HepG2 (cell line): ENCODE results near the gene HPD. TPM values are rescaled to one million over a fixed set of nuclear protein-coding genes. Genes with fewer than 3 reads are reported as not detected.

Source experiments
- BORCS8-MEF2B ChIP-seq: sonication (generic); formaldehyde crosslinking; IDR thresholded peaks from 2 replicates; pipeline ENCODE4 v1.8.0; 2022; ENCODE audit warnings: mild to moderate bottlenecking, missing genetic modification reagents
- ESRRA ChIP-seq: sonication (generic); formaldehyde crosslinking; IDR thresholded peaks from 2 replicates; pipeline ENCODE4 v1.5.1; 2020; ENCODE audit warnings: mild to moderate bottlenecking, low read depth, missing genetic modification reagents
- KDM4B ChIP-seq: sonication (generic); formaldehyde crosslinking; IDR thresholded peaks from 2 replicates; pipeline ENCODE4 v1.4.0; 2020; ENCODE audit warnings: missing genetic modification reagents
- LCORL ChIP-seq, 2 experiments: fragments of 450-650 bp in 1 of 2; sonication (generic) in 1 of 2; formaldehyde crosslinking in 1 of 2; IDR thresholded peaks; 2 replicates each; pipeline versions ENCODE4 v1.5.0 to v1.6.1; 2017 to 2020; ENCODE audit warnings: antibody characterized with exemption in 1 of 2, missing genetic modification reagents in 1 of 2
- MTA3 ChIP-seq: sonication (generic); formaldehyde crosslinking; IDR thresholded peaks from 2 replicates; pipeline ENCODE4 v1.4.0; 2020; ENCODE audit warnings: missing genetic modification reagents
- NFE2L1 ChIP-seq: sonication (generic); formaldehyde crosslinking; IDR thresholded peaks from 2 replicates; pipeline ENCODE4 v1.4.0; 2020; ENCODE audit warnings: missing genetic modification reagents, mild to moderate bottlenecking, borderline replicate concordance
- TFE3 ChIP-seq: IDR thresholded peaks from 2 replicates; pipeline ENCODE4 v1.6.1; 2016
- THAP11 ChIP-seq: IDR thresholded peaks from 2 replicates; pipeline ENCODE4 v1.6.1; 2016; ENCODE audit warnings: missing biosample characterization, missing genetic modification reagents
- ZFP90 ChIP-seq: sonication (generic); formaldehyde crosslinking; IDR thresholded peaks from 2 replicates; pipeline ENCODE4 v1.8.0; 2022; ENCODE audit warnings: missing genetic modification reagents, mild to moderate bottlenecking, inconsistent platforms, borderline replicate concordance
- ZNF20 ChIP-seq: sonication (generic); formaldehyde crosslinking; IDR thresholded peaks from 2 replicates; pipeline ENCODE4 v1.4.0; 2020; ENCODE audit warnings: mild to moderate bottlenecking, moderate library complexity, missing genetic modification reagents
- ZNF333 ChIP-seq: sonication (generic); formaldehyde crosslinking; IDR thresholded peaks from 2 replicates; pipeline ENCODE4 v1.4.0; 2020; ENCODE audit warnings: mild to moderate bottlenecking, missing genetic modification reagents, borderline replicate concordance
- ZNF34 ChIP-seq: sonication (generic); formaldehyde crosslinking; IDR thresholded peaks from 2 replicates; pipeline ENCODE4 v1.4.0; 2020; ENCODE audit warnings: mild to moderate bottlenecking, missing genetic modification reagents, borderline replicate concordance
- ZNF451 ChIP-seq: sonication (generic); formaldehyde crosslinking; IDR thresholded peaks from 2 replicates; pipeline ENCODE4 v1.5.0; 2020; ENCODE audit warnings: mild to moderate bottlenecking, missing genetic modification reagents
- ZNF598 ChIP-seq: sonication (generic); formaldehyde crosslinking; IDR thresholded peaks from 2 replicates; pipeline ENCODE4 v1.5.1; 2020; ENCODE audit warnings: mild to moderate bottlenecking, missing genetic modification reagents, borderline replicate concordance
- ZNF776 ChIP-seq: sonication (generic); formaldehyde crosslinking; IDR thresholded peaks from 2 replicates; pipeline ENCODE4 v1.4.0; 2020; ENCODE audit warnings: mild to moderate bottlenecking, missing genetic modification reagents
- polyA plus RNA-seq, 8 experiments: library from polyadenylated mRNA; depleted of rRNA in 3 of 8; stranded (reverse) in 7 of 8; unstranded in 1 of 8; fragments of >200 nt; fragmentation: Illumina TruSeq in 4 of 8; extraction: Trizol in 4 of 8; gene quantifications; 2 replicates each; pipeline versions ENCODE4 v1.2.1 to v1.2.3, GENCODE V29; 2011 to 2016; ENCODE audit warnings: low read depth in 4 of 8, missing spikeins in 1 of 8, mixed read lengths in 1 of 8; ENCODE audit not compliant: insufficient read depth in 1 of 8
- total RNA-seq, 5 experiments: library from RNA; depleted of rRNA; stranded (reverse); fragments of >200 nt; fragmentation: Illumina TruSeq; extraction: Trizol; gene quantifications; 2 replicates each; pipeline ENCODE4 v1.2.3, GENCODE V29; 2016; ENCODE audit warnings: low read depth in 1 of 5
- TF ChIP-seq, protein P1 (sequence below): sonication (generic); formaldehyde crosslinking; IDR thresholded peaks from 2 replicates; pipeline ENCODE4 v1.4.0; 2020; ENCODE audit warnings: missing genetic modification reagents, borderline replicate concordance
- TF ChIP-seq, protein P2 (sequence below): sonication (generic); formaldehyde crosslinking; IDR thresholded peaks from 2 replicates; pipeline ENCODE4 v1.4.0; 2020; ENCODE audit warnings: mild to moderate bottlenecking, missing genetic modification reagents

HPD gene
- total and polyA plus RNA-seq, 2 of the 13 experiments (the other 11 are each of a cell fraction or from before 2014, with no cell fraction given): 120 to 195 TPM

DNA sequence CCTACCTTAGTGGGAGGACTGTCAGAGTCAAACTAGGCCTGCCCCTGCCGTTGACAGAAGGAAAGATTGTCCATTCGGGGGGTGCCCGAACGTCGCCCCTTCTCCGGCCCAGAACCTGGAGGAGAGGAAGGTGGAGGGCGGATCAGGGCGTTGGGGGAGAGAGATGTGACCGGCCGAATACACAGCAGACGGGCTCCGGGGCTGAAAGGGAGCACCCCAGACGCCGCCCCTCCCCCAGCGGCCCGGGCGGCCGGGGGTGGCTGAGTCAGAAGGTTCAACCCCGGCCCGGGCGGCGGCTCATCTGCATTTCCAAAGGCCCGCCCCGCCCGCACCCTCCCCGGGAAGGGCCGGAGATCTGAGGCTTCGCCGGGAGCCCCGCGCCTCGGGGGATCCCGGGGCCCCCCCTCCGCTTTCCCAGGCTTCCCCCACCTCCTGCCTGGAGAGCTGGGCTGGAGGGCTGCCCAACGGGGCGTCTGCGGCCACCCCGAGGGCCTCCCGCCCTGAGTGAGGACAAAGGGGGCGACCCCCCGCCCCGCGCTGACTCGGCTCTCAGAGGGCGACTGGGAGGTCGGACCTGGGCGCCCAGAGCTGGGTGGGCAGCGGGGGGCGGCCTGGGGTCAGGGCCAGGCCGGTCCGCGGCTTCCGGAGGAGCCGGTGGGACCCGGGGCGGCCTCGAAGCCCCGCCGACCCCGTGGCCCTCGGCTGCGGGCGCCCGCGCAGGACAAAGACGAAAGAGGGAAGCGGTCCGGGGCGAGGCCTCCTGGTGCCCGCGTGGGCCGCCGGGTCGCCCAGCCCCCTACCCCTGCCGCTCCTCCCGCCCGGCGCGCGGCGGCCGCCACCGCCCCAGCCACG is 58.6 kb downstream of the HPD start (continued):
- TF ChIP-seq, protein P1, sequence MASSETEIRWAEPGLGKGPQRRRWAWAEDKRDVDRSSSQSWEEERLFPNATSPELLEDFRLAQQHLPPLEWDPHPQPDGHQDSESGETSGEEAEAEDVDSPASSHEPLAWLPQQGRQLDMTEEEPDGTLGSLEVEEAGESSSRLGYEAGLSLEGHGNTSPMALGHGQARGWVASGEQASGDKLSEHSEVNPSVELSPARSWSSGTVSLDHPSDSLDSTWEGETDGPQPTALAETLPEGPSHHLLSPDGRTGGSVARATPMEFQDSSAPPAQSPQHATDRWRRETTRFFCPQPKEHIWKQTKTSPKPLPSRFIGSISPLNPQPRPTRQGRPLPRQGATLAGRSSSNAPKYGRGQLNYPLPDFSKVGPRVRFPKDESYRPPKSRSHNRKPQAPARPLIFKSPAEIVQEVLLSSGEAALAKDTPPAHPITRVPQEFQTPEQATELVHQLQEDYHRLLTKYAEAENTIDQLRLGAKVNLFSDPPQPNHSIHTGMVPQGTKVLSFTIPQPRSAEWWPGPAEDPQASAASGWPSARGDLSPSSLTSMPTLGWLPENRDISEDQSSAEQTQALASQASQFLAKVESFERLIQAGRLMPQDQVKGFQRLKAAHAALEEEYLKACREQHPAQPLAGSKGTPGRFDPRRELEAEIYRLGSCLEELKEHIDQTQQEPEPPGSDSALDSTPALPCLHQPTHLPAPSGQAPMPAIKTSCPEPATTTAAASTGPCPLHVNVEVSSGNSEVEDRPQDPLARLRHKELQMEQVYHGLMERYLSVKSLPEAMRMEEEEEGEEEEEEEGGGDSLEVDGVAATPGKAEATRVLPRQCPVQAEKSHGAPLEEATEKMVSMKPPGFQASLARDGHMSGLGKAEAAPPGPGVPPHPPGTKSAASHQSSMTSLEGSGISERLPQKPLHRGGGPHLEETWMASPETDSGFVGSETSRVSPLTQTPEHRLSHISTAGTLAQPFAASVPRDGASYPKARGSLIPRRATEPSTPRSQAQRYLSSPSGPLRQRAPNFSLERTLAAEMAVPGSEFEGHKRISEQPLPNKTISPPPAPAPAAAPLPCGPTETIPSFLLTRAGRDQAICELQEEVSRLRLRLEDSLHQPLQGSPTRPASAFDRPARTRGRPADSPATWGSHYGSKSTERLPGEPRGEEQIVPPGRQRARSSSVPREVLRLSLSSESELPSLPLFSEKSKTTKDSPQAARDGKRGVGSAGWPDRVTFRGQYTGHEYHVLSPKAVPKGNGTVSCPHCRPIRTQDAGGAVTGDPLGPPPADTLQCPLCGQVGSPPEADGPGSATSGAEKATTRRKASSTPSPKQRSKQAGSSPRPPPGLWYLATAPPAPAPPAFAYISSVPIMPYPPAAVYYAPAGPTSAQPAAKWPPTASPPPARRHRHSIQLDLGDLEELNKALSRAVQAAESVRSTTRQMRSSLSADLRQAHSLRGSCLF (CRISPR knock-in tag): 0 out of 2 replicates have a peak, but pooled peaks have one; percentile 28
- TF ChIP-seq ZFP90 (CRISPR knock-in tag) (peak; percentile 43; the same call in 1 of the 2 replicates), ESRRA (peak; percentile 55), ZNF776 (CRISPR knock-in tag) (no peak), ZNF20 (0 out of 2 replicates have a peak, but pooled peaks have one; percentile 20), ZNF451 (CRISPR knock-in tag) (no peak), KDM4B (CRISPR knock-in tag) (0 out of 2 replicates have a peak, but pooled peaks have one; percentile 17), ZNF333 (CRISPR knock-in tag) (no peak), NFE2L1 (CRISPR knock-in tag) (no peak), BORCS8-MEF2B (no peak), TFE3 (CRISPR knock-in tag) (no peak), LCORL (IDR thresholded peaks at IDR 0.05) (no peak), LCORL (CRISPR knock-in tag; IDR thresholded peaks at IDR 0.05) (peak; percentile 47), ZNF598 (CRISPR knock-in tag) (no peak), MTA3 (CRISPR knock-in tag) (no peak), THAP11 (CRISPR knock-in tag) (peak; percentile 45), ZNF34 (CRISPR knock-in tag) (peak; percentile 55; the same call in 1 of the 2 replicates)
- TF ChIP-seq, protein P2, sequence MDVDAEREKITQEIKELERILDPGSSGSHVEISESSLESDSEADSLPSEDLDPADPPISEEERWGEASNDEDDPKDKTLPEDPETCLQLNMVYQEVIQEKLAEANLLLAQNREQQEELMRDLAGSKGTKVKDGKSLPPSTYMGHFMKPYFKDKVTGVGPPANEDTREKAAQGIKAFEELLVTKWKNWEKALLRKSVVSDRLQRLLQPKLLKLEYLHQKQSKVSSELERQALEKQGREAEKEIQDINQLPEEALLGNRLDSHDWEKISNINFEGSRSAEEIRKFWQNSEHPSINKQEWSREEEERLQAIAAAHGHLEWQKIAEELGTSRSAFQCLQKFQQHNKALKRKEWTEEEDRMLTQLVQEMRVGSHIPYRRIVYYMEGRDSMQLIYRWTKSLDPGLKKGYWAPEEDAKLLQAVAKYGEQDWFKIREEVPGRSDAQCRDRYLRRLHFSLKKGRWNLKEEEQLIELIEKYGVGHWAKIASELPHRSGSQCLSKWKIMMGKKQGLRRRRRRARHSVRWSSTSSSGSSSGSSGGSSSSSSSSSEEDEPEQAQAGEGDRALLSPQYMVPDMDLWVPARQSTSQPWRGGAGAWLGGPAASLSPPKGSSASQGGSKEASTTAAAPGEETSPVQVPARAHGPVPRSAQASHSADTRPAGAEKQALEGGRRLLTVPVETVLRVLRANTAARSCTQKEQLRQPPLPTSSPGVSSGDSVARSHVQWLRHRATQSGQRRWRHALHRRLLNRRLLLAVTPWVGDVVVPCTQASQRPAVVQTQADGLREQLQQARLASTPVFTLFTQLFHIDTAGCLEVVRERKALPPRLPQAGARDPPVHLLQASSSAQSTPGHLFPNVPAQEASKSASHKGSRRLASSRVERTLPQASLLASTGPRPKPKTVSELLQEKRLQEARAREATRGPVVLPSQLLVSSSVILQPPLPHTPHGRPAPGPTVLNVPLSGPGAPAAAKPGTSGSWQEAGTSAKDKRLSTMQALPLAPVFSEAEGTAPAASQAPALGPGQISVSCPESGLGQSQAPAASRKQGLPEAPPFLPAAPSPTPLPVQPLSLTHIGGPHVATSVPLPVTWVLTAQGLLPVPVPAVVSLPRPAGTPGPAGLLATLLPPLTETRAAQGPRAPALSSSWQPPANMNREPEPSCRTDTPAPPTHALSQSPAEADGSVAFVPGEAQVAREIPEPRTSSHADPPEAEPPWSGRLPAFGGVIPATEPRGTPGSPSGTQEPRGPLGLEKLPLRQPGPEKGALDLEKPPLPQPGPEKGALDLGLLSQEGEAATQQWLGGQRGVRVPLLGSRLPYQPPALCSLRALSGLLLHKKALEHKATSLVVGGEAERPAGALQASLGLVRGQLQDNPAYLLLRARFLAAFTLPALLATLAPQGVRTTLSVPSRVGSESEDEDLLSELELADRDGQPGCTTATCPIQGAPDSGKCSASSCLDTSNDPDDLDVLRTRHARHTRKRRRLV (CRISPR knock-in tag): peak; percentile 71; the same call in 1 of the 2 replicates
